Adrenal gland (tissue), 12 donors: Measurements from ENCODE around the gene TMEM129. TPM values are rescaled to one million over a fixed set of nuclear protein-coding genes. Genes with fewer than 3 reads are reported as not detected.

Experiments used
- DNase-seq, 7 donors: peaks; one replicate each; pipeline ENCODE4 v3.0.0-alpha.2; 2019 to 2020
- H3K27ac ChIP-seq, 5 donors: fragments of 200-600 bp; sonication (generic) in 4 of 5; 1 replicate in 3 of 5; 2 replicates in 2 of 5; pipeline versions ENCODE4 v1.5.1 to v1.8.0; 2016 to 2020; ENCODE audit warnings: mild to moderate bottlenecking in 1 of 5
- H3K27me3 ChIP-seq: fragments of 200-600 bp; 2 replicates; pipeline ENCODE4 v1.8.0; 2021
- H3K36me3 ChIP-seq, 2 donors: fragments of 200-600 bp; replicated peaks in 1 of 2; 1 replicate in 1 of 2; 2 replicates in 1 of 2; pipeline versions ENCODE4 v1.5.1 to v1.8.0; 2018 to 2022
- H3K4me1 ChIP-seq, 2 donors: fragments of 200-600 bp; replicated peaks in 1 of 2; 1 replicate in 1 of 2; 2 replicates in 1 of 2; pipeline versions ENCODE4 v1.5.1 to v1.8.0; 2018 to 2021
- H3K4me3 ChIP-seq, 4 donors: fragments of 200-600 bp; sonication (generic) in 3 of 4; one replicate each; pipeline ENCODE4 v1.5.1; 2016 to 2018
- H3K9me3 ChIP-seq, 3 donors: fragments of 200-600 bp; sonication (generic) in 1 of 3; replicated peaks in 1 of 3; 1 replicate in 2 of 3; 2 replicates in 1 of 3; pipeline versions ENCODE4 v1.5.1 to v1.8.0; 2016 to 2021
- CTCF ChIP-seq, 6 experiments: fragments of 450-650 bp in 4 of 6; fragments of 200-600 bp in 2 of 6; sonication (generic) in 1 of 6; IDR thresholded peaks; 1 replicate in 5 of 6; 2 replicates in 1 of 6; pipeline versions ENCODE4 v1.5.1 to v1.8.0; 2016 to 2021; ENCODE audit warnings: antibody characterized with exemption in 6 of 6, mild to moderate bottlenecking in 2 of 6, moderate library complexity in 1 of 6
- POLR2A ChIP-seq, 2 donors: fragments of 450-650 bp; IDR thresholded peaks; one replicate each; pipeline ENCODE4 v1.6.1; 2017; ENCODE audit warnings: antibody characterized with exemption in 2 of 2, mild to moderate bottlenecking in 2 of 2, moderate library complexity in 1 of 2
- WGBS, 4 donors: extraction: QIAGEN DNeasy Blood & Tissue Kit in 2 of 4; methylation state at CpG; one replicate each; pipeline versions ENCODE4 v1.1.5 to v1.1.7; 2013 to 2017; 5-methylcytosine and 5-hydroxymethylcytosine counted together
- intact Hi-C, 2 donors: fragments of 100-400 bp; cut with DNase I; formaldehyde crosslinking; loops; one replicate each; pipeline versions ENCODE4 v1.14.1 to v1.15.0; 2022 to 2023
- polyA plus RNA-seq, 3 donors: library from polyadenylated mRNA; stranded (reverse); fragments of 200-250 nt in 2 of 3; fragments of 350-450 nt in 1 of 3; fragmentation: Illumina TruSeq in 1 of 3; extraction: RNeasy Lipid Tissue Mini Kit (QIAGEN cat#74804) in 1 of 3; gene quantifications; one replicate each; pipeline ENCODE4 v1.2.3, GENCODE V29; 2013 to 2014
- total RNA-seq, 9 donors: library from RNA; depleted of rRNA in 4 of 9; stranded (reverse); fragments of >200 nt in 4 of 9; fragments of 120-200 nt in 1 of 9; fragmentation: NEBNext Ultra II Directional in 1 of 9; extraction: Animal tissue kit (Norgen Biotek cat#: 25700) in 1 of 9; gene quantifications; one replicate each; pipeline versions ENCODE4 v1.1.0 to v1.2.4, GENCODE V29; 2013 to 2023
- donor health status: healthy with polysubstance abuse.
- donor health status: Bipolar disorder and iron deficiency.
- donor health status: DM: yes; HTN: yes; CAD: no.
- donor health status: DM: no; HTN: no; CAD: no.
- donor health status: DM: no; HTN: no; CAD: no.
- donor health status: DM: yes; HTN: yes; CAD: no.

The TMEM129 gene
- total and polyA plus RNA-seq, 12 donors, result 14.9 to 119 (median 50.5) TPM

- intact Hi-C loops, result loop anchor here (5.0 kb wide), 1 partner anchor 35 kb away; no protein-coding TSS in a partner anchor
- DNase-seq, result no peak
- no peak for TF ChIP-seq POLR2A (IDR thresholded peaks at IDR 0.05)
- no peak for TF ChIP-seq CTCF (IDR thresholded peaks at IDR 0.05)
- no peaks in the 10 kb centered on the region for H3K27me3 ChIP-seq
- no peaks in the 10 kb centered on the region for H3K9me3 ChIP-seq
- peaks cover 0 to 60% of the 10 kb centered on the region in 2 donors for H3K36me3 ChIP-seq
- WGBS, 4 donors, result 82 to 92% (median 88%) methylated on average over 9 of the region's 9 CpGs
- no peaks in the 10 kb centered on the region for H3K4me1 ChIP-seq
- no peak overlapping the region for H3K27ac ChIP-seq
- no peak overlapping the region for H3K4me3 ChIP-seq
Measured at GRCh38 chr4:1691737-1692373, 29.3 kb downstream of the TMEM129 start.

- intact Hi-C loops, result loop anchor here (5.0 kb wide), 1 partner anchor 37 kb away; no protein-coding TSS in a partner anchor
- Histone ChIP-seq H3K27me3 (no peaks in the 10 kb centered on the region), H3K4me1 (no peaks in the 10 kb centered on the region), H3K27ac (no peak overlapping the region), H3K9me3 (no peaks in the 10 kb centered on the region), H3K36me3 (peaks cover 0 to 49% of the 10 kb centered on the region in 2 donors), H3K4me3 (no peak overlapping the region)
- TF ChIP-seq CTCF (IDR thresholded peaks at IDR 0.05) (no peak), POLR2A (IDR thresholded peaks at IDR 0.05) (no peak)
- no peak for DNase-seq
- WGBS, 4 donors, result 92 to 96% (median 94%) methylated on average over 3 of the region's 3 CpGs
Measured at GRCh38 chr4:1690698-1691097, 30.4 kb downstream of the TMEM129 start.

GRCh38 chr4:1686440-1687036 is 34.6 kb downstream of the TMEM129 start:
- 54 to 62% (median 58%) methylated on average over 4 to 7 of the region's 7 CpGs for WGBS, 4 donors
- DNase-seq, result peak in 1 of 7 donors; percentile 38
- Histone ChIP-seq H3K4me3 (no peak overlapping the region), H3K27ac (no peak overlapping the region), H3K9me3 (no peaks in the 10 kb centered on the region), H3K4me1 (peaks cover 3 to 6% of the 10 kb centered on the region in 2 donors), H3K36me3 (peaks cover 0 to 13% of the 10 kb centered on the region in 2 donors), H3K27me3 (no peaks in the 10 kb centered on the region)
- intact Hi-C loops, result no loop called here
- TF ChIP-seq POLR2A (IDR thresholded peaks at IDR 0.05) (no peak), CTCF (IDR thresholded peaks at IDR 0.05) (no peak)

- H3K9me3 ChIP-seq, result no peaks in the 10 kb centered on the region
- H3K27me3 ChIP-seq, result no peaks in the 10 kb centered on the region
- H3K36me3 ChIP-seq, result peaks cover 0 to 4% of the 10 kb centered on the region in 2 donors
- WGBS, 4 donors, result 85 to 100% (median 87%) methylated on average over 1 to 23 of the region's 23 CpGs
- TF ChIP-seq POLR2A (IDR thresholded peaks at IDR 0.05), result no peak
- TF ChIP-seq CTCF (IDR thresholded peaks at IDR 0.05), result no peak
- no peak for DNase-seq
- intact Hi-C loops, result no loop called here
- H3K4me3 ChIP-seq, result no peak overlapping the region
- H3K4me1 ChIP-seq, result peaks cover 3 to 6% of the 10 kb centered on the region in 2 donors
- no peak overlapping the region for H3K27ac ChIP-seq
Measured at GRCh38 chr4:1685235-1686150, 35.6 kb downstream of the TMEM129 start.
